SK-N-SH (cell line): Measurements from ENCODE around the gene SLC6A8.
"Not testable (repeated sequence)": the region's sequence is repeated elsewhere in the genome, so short reads cannot be mapped to it uniquely, and the experiment has no call there.

Experiments used
- EP300 ChIP-seq, 2 experiments: IDR thresholded peaks; 2 replicates each; pipeline versions ENCODE4 v1.4.0 to v1.6.1; 2012; ENCODE audit warnings: borderline replicate concordance in 1 of 2, low read depth in 1 of 2, low read length in 1 of 2
- MXI1 ChIP-seq: IDR thresholded peaks from 2 replicates; pipeline ENCODE4 v1.6.1; 2012; ENCODE audit warnings: mild to moderate bottlenecking, low read depth, low read length, improper control_type of control experiment
- TCF12 ChIP-seq: IDR thresholded peaks from 2 replicates; pipeline ENCODE4 v1.4.0; 2012

DNA sequence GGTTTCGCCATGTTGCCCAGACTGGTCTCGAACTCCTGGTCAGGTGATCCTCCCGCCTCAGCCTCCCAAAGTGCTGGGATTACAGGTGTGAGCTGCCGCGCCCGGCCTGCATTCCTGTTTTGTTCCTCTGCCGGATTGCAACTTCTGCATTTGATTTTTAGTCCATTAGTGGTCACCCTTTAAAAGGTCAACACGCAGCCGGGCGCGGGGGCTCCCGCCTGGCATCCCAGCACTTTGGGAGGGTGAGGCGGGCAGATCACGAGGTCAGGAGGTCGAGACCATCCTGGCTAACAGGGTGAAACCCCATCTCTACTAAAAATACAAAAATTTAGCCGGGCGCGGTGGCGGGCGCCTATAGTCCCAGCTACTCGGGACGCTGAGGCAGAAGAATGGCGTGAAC lies 42.4 kb downstream of the SLC6A8 start:
- not testable (repeated sequence) for TF ChIP-seq MXI1; EP300 (IDR thresholded peaks at IDR 0.05; ENCODE audit: borderline replicate concordance in 1 of 2, low read depth in 1 of 2, low read length in 1 of 2); TCF12
